SK-MEL-5 (cell line): ENCODE data around the gene CCRL2. TPM values are rescaled to one million over a fixed set of nuclear protein-coding genes. Genes with fewer than 3 reads are reported as not detected.
"Not testable (repeated sequence)": the region's sequence is repeated elsewhere in the genome, so short reads cannot be mapped to it uniquely, and the experiment has no call there.

ENCODE experiments used
- DNase-seq: peaks from one replicate; pipeline ENCODE4 v3.0.0-alpha.2; 2016; ENCODE audit warnings: low read depth, low spot score
- in situ Hi-C: cut with HindIII; loops from 2 replicates; pipeline ENCODE4 v1.10.0; 2016; ENCODE audit warnings: low sequenced_read_pairs, high pct_unique_total_duplicates, low pct_unique_long_range_greater_than_20kb
- total RNA-seq: library from RNA; depleted of rRNA; stranded (reverse); fragments of >200 nt; shearing (Covaris generic); gene quantifications from 2 replicates; pipeline ENCODE4 v1.2.3, GENCODE V29; 2014

Gene CCRL2
- total RNA-seq, 1 experiment from 2014 or later, result not detected

DNA sequence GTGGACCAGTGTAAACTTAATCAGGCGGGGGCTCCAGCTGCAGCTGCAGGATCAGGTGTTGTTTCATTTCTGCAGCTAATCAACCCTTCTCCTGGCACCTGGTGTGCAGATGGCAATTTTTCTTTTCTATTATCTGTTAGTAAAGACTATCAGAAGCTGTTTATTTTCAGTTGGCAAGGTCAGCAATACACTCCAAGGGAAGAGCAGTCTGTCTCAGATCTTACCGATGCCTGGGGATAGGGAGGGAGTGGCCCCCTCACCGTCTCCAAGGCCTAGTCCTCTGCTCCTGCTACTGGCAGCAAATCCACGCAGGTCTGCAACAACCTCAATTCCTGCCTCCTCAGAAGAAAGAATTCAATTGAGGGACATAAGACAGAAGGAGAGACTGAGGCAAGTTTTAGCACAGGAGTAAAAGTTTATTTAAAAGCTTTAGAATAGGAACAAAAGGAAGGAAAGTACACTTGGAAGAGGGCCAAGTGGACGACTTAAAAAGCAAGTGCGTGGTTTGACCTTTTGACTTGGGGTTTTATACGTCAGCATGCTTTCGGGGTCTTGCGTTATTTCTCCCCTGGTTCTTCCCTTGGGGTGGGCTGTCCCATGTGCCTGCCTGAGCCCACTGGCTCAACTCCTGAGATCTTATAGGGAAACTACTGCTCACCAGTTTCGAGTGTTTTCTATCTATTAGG, 9.2 kb downstream of the CCRL2 start:
- DNase-seq, result no peak
- in situ Hi-C loops, result no loop called here

DNA sequence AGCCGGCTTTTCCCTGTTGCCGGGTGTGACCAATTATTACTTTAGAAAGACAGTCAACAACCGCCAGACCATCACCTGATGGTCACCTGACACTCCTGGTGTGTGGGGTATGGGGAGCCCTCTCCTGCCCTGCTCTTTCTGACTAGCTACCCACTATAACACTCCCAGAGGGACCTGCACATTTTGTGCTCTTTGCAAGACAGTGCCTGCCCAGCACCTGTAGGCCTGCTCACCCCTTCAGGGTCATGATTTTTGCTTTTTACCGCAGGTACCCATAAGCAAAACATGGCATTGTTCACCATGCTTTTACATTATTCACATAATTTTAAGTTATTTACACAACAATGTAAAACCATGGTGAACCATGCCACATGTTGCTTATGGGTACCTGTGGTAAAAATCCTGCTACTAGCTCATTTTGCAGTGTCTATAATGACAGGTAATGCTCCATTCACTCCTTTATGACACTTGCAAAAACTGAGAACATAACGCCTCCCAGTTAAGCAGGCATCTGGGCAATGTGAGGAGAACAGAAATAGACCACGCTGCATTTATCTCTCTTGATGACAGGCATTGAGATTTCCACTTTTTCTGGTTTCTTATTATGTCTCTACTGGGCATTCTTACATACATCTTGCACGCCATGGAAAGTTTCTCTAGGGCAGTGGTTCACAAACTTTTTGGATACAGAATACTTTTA, 9.9 kb downstream of the CCRL2 start:
- in situ Hi-C loops, result no loop called here

DNA sequence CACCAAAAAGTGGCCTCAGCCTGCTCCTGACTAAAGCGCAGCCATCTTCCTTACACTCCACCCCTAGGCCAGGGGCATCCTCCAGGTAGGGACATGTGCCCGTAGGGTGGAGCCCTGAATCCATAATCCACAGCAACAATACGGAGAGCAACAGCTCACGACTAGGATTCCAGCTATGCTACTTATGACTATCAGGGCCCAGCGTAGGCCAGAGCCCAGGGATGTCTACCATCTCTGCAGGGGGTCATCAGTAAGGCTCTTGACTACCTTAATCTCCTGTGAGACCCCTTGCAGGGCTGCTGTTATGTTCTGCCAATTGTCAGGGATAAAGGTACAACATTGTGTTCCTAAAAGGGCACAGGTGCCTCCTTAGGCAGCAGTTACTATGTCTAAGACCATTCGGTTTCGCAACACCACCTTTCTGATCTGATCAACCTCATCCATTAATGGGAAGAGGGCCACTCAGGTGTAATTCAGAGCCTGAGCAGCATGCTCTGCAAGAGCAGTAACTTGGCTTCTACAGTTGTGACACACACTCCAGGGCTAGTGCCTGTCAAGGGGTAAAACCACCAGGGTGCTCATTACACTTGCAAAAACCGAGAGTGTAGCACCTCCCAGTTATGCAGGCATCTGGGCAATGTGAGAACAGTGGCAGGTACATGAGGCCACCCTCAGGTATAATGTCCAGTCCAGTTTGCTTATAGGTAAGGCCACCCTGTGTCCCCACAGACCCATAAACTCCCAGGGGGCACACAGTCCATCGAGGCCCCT, 11.0 kb downstream of the CCRL2 start:
- DNase-seq, result no peak
- in situ Hi-C loops, result no loop called here

More for the DNA sequence above, 9.9 kb downstream of the CCRL2 start:
- no peak for DNase-seq

DNA sequence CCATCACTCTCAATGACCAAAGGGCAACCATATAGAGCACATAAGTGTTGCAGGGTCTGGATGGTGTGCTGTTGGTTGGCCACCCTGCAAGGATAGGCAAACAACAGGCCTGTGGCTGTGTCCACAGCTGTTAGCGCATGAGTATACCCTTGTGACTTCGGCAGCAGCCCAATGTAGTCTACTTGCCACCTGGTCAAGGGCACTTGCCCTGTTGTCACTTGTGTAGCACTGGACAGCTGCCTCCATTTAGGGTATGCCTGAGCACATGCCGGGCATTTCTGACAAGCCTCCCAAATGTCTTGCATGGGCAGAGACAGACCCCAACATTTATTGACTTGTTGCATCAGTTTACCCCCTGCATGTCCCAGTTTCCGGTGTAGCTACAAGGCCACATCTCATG, 12.8 kb downstream of the CCRL2 start:
- in situ Hi-C loops, result no loop called here
- DNase-seq, result no peak

DNA sequence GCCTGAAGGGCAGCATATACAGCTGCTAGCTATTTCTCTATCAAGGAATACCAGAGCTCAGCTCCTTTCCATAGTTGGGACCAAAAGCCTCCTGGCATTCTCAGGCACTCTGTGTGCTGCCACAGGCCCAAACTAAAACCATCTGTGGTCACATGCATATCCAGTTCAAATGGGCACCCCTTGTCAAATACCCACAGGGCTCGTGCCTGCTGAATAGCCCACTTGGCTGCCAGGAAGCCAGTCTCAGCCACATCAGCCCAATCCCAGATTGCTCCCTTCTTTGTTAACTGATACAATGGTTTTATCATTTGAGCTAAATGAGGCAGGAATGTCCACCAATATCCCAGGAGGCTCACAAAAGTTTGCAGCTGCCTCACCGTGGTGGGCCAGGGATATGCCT, 13.9 kb downstream of the CCRL2 start:
- in situ Hi-C loops, result no loop called here
- no peak for DNase-seq

GRCh38 chr3:46422617-46423016, 15.6 kb downstream of the CCRL2 start:
- no peak for DNase-seq

DNA sequence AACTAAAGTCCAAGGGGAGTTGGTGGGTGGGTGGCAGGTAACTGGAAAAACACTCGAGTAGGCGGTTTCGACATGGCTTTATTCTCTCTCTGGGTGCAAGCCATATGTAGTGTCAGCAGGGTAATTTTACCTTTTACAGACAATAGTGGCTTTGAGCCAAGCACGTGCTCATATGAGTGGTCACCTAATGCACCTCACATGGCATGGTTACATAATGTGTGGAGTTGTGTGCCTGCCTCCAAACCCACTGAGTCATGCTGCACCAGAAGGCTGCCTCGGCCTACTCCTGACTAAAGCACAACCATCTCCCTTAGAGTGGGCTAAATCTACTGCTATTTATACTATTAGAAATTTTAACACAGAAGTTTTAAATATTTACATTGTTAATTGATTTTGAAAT, 16.5 kb downstream of the CCRL2 start:
- in situ Hi-C loops, result no loop called here
- peak; percentile 41 for DNase-seq

More at GRCh38 chr3:46422617-46423016, 15.6 kb downstream of the CCRL2 start:
- in situ Hi-C loops, result no loop called here

DNA sequence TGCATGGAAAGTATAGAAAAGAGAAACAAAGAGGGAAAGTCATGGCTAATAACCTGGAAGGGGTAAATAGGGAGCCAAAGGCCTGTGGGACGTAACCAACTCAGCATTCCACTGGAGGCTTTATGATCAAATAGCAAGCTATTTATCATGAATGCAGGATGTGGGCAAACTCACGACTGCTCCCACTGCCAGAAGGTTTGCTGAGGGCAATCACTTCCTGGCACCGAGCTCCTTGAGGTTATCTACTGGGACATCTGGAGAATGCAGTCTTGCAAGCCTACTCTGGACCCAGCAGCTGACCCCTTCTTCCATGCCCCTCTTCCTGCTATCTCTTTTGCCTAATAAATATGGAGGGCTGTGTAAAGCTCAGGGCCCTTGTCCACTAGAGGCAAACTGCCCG, 19.4 kb downstream of the CCRL2 start:
- in situ Hi-C loops, result not testable (repeated sequence)
- DNase-seq, result peak; percentile 32

GRCh38 chr3:46427404-46427803, 20.3 kb downstream of the CCRL2 start:
- in situ Hi-C loops, DNase-seq: not testable (repeated sequence)

DNA sequence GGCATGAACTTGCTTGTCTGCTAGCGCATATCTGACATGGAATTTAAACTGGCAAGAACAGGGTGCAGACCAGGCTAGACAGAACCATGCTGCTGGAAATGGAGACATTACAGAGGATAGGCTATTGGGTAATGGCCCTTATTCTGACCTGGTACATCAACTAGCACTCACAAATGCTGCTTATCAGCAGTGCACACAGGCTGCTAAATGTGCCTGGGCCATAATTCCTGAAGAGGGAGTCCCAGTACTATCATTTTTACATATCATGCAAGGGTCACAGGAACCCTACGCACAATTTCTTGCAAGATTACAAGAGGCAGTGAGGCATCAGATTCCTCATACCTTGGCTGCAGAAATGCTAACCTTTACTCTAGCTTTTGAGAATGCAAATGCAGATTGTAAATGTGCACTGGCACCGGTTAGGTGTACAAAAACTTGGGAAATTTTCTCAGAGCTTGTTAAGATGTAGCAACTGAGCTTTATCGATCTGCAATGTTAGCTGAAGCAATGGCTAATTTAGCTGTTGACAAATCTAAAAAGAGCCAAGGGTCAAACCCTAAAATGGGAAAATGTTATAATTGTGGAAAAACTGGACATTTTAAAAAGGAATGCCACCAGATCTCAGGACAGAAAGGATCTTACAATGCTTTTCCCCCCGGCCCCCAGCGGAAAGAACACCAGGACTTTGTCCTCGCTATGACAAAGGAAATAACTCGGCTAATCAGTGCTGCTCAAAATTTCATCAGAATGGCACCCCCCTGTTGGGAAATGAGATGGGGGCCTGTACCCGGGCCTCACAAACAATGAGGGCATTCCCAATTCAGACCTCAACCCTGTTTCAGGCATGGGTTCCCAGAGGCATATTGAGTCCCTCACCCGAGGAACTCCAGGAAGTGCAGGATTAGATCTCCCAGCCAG, 21.1 kb downstream of the CCRL2 start:
- in situ Hi-C loops, result no loop called here
- peak; percentile 22 for DNase-seq

DNA sequence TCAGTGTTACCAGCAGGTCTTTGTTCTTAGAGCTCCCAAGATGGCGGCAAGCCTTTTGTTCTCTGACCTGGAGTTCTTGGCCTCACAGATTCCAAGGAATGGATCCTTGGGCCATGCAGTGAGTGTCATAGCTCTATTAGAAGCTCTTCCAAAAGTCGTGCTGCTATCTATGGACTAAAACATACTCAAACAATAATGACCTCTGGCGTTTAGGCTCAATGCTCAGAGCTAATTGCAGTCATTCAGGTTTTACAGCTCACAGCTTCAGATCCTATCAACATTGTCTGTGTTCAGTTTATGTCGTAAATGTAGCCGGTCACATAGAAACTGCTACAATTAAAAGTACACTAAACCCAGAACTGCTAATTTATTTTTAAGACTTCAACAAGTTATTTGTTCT, 22.2 kb downstream of the CCRL2 start:
- in situ Hi-C loops, result no loop called here
- no peak for DNase-seq

DNA sequence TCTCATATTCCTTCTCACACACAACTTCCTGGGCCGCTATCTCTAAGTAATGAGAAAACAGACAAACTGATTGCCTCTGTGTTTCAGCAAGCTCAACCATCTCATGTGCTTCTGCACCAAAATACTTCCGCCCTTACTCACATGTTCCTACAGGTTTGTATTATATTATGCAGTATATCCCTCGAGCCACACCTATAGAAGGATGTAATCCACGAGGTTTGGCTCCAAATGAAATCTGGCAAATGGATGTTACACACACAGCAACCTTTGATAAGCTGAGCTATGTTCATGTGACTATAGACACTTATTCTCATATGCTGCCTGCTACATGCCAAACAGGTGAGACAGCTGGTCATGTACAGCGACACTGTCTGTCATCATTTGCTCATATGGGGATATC, 22.6 kb downstream of the CCRL2 start:
- in situ Hi-C loops, result no loop called here
- no peak for DNase-seq

GRCh38 chr3:46430879-46431278, 23.8 kb downstream of the CCRL2 start:
- DNase-seq, in situ Hi-C loops: not testable (repeated sequence)

- in situ Hi-C loops, result not testable (repeated sequence)
Measured at GRCh38 chr3:46431905-46432304, 24.8 kb downstream of the CCRL2 start.

GRCh38 chr3:46433118-46433517, 26.1 kb downstream of the CCRL2 start:
- in situ Hi-C loops, result not testable (repeated sequence)

More at GRCh38 chr3:46431905-46432304, 24.8 kb downstream of the CCRL2 start:
- not testable (repeated sequence) for DNase-seq

GRCh38 chr3:46433841-46434240, 26.8 kb downstream of the CCRL2 start:
- in situ Hi-C loops, result no loop called here
- DNase-seq, result no peak

More at GRCh38 chr3:46433118-46433517, 26.1 kb downstream of the CCRL2 start:
- not testable (repeated sequence) for DNase-seq

DNA sequence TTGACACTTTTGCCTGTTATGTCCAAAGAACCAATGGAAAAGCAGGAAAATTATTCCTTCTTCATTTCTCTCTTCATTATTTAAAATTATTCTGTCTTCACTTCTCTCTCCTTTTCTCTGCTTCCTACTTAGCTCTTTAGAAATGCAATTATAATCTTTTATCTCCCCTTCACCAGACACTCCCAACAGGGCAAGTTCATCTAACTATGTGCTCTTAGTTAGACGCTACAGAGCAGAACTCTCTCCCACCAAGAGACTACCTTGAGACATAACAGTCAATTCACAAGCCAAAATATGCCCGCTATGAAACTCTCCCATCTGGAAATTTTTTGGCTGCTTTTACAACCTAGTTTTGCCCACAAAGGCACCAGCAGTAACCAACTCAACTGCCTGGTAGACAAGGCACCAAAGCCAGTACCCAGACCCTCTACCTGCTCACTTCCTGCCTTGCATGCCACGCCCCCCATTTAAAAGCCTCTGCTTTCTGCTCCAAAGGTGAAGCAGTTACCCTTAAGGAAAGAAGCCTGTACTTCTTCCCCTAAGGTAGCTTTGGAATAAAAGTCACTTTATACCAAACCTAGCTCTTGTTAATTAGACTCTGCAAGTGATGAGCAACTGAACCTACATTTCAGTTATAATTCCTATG, 28.1 kb downstream of the CCRL2 start:
- DNase-seq, result no peak
- in situ Hi-C loops, result no loop called here
